GM21423 (cell line): Measurements from ENCODE around the gene PTPRA.

ENCODE experiments used
- ATAC-seq: cut with Tn5 transposase; IDR thresholded peaks from one replicate; pipeline ENCODE4 v1.9.1; 2021; ENCODE audit warnings: mild to moderate bottlenecking, moderate library complexity; ENCODE audit not compliant: unreplicated experiment

PTPRA gene

DNA sequence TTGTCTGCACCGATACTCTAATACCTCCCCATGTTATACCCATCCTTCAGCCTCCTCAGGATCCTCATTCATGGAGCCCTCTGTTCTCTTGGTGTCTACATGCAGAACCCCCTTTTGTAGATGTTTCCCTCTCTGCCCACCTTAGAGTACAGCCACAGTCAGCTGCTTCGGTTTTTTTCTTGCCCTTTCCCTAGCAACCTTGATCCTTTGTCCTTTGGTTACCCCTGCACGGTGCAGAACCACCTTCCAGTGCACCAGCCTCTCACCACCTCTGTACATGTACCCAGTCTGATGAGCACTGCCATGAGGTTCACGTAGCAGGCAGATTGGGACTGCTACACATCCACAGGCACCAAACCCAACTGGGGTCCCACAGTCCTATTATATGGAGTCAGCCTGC is 25.5 kb upstream of the PTPRA start:
- no peak for ATAC-seq

GRCh38 chr20:2849529-2849928 is 23.8 kb upstream of the PTPRA start:
- no peak for ATAC-seq

DNA sequence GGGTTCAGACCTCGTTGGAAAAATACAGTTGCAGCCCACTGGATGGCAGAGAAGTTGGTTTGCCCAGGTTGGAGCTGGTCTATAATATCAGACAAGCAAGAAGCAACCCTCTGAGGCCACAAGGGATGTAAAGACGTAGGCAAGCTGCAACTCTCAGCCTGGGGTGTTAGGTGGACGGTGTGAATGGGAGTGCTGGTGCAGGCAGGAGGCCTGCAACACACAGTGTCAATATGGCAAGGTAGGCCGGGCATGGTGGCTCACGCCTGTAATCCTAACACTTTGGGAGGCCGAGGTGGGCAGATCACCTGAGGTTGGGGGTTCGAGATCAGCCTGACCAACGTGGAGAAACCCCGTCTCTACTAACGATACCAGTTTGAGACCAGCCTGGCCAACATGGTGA is 22.2 kb upstream of the PTPRA start:
- ATAC-seq: no peak

DNA sequence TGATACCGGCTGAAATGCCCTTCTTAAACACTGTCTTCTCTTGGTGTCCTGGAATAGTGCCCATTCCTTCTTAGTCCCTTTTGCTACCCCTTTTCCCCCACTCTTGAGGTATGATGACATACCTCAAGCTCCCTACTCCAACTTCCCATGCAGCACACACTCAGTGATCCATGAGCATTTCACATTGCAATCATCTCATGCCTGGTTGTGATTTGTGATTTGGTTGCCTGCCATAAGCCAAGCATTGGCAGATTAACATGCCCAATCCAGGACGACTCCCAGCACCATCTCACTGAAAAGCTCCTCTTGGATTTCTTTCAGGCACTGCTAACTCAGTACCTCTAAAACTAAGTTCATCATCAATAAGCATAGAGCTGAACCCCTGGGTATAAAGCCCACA is 14.7 kb upstream of the PTPRA start:
- ATAC-seq: no peak

GRCh38 chr20:2859330-2860121 is 13.8 kb upstream of the PTPRA start:
- no peak for ATAC-seq

DNA sequence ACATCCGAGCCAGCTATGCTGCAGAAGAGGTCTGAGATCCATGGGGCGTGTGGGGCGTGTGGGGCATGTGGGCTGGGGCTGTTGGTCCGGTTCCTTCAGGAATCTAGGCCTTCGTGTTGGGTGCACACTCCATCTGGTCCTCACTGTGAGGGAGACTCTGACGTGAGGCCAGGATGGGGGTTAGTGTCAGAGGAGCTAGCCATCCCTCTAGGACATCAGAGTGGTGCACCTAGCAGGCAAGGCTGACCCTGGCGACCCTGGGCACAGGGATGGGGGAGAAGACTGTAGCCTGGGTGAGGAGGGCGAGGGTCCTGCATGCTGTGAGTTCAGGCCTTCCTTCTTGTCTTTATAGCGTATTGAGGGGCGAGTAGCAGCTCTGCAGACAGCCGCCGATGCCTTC is 8.7 kb upstream of the PTPRA start:
- ATAC-seq: no peak

GRCh38 chr20:2865101-2865500 is 8.2 kb upstream of the PTPRA start:
- no peak for ATAC-seq

DNA sequence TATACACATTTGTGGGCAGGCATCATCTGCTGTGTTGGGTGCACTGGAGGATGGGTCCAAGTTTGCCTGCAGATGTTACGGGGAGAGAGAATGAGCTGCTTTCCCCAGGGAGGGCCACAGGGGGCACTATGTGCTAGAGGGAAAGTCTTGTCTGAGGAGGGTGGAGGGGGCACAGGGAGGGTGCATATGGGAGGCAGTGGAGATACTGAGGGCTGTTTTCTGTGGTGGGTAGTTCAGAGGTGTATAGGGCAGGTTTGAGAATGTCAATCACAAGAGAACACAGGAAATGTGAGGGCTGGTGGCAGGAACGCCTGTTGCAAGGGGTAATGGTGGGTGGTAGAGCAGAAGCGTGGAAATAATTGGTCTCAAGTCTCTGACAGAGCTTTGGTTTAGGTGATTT is 7.7 kb upstream of the PTPRA start:
- ATAC-seq: no peak

- no peak for ATAC-seq
Observed at GRCh38 chr20:2866236-2866635, 7.0 kb upstream of the PTPRA start.

DNA sequence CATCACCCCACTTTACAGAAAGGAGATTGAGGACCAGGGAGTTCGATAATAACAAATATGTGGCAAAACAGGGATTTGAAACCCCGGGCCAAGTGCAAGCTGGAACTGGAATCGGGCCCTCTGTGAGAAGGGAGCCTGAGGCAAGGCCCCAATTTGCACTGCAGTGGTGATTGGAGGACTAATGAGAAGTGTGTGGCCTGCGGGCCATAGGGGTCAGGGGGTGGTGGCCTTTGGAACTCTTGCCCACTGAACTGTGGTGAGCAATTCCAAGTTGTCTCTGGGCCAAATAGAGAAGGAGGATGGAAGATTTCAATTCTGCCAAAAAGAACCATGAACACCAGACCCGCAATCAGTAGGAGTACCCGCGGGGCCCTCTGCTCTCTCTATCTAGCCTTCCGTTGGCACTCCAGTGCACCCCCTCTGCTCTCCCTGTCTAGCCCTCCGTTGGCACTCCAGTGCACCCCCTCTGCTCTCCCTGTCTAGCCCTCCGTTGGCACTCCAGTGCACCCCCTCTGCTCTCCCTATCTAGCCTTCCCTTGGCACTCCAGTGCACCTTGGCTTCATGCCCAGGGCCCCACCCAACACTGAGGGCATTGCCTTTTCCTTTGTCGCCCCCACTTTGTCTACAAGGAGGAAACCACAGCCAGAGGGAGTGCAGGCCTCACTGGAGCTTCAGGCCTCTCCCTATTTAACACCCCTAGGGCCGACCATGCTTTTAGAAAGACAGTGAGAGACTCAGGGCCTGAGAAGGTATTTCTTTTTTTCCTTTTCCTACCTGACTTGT is 6.0 kb upstream of the PTPRA start:
- no peak for ATAC-seq

DNA sequence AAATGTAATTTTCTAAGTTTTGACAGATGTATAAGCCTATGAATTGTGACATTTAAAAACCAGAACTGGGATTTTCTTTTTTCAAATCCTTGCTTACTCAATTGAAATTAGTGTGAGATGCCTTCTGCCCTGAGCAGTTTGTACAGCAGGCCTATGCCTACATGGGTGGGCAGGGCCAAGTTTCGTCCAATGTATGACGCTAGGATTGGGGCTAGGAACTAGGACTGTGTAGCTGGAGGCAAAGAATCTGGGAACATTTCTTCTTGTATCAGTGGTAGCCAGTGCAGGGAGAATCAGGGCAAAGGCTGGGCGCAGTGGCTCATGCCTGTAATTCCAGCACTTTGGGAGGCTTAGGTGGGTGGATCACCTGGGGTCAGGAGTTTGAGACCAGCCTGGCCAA is 3.9 kb upstream of the PTPRA start:
- no peak for ATAC-seq

- ATAC-seq: no peak
Observed at GRCh38 chr20:2871111-2871465, 2.2 kb upstream of the PTPRA start.

- no peak for ATAC-seq
Observed at GRCh38 chr20:2871661-2872458, 1.4 kb upstream of the PTPRA start.

GRCh38 chr20:2872459-2873009 is 747 bp upstream of the PTPRA start:
- peak; percentile 24 for ATAC-seq

DNA sequence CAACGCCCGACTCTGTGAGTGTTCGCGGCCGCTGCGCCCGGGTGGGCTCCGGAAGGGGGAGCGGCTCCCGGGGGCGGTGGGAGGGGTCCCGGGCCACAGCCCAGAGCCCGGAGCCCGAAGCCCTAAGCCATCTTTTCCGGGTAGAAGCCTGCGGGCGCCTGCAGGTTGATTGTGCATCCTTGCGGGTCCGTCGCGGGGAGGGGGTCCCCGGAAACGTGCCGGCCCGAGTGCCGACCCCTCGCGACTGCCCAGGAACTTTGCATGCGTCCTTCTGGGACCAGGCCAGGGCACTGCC is 413 bp downstream of the PTPRA start:
- peak; percentile 37 for ATAC-seq

- no peak for ATAC-seq
Observed at GRCh38 chr20:2874456-2874855, 1.2 kb downstream of the PTPRA start.

DNA sequence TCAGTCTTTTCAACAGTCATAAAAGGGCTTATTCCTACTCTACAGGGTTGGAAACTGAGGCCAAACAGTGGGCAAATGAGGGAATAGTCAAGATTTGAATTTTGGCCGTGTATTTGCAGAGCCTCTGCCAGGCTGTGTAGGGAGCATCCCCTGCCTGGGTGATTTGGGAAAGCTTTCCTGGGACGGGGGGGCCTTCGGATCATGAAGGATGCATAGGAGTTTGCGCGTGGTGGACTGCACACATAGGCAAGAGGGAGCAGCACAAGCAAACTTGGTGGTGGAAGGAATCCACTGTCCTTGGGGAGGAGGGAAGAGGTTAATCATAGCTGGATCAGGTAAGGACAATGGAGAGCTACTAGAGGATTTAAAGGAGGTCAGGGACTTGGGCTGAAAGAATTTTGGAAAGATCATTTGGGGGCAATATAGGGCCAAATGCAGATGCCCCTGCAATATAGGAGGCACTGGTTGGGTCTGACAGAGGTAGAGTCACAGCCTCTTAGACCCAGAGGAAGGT is 2.5 kb downstream of the PTPRA start:
- ATAC-seq: no peak

- ATAC-seq: no peak
Observed at GRCh38 chr20:2878515-2878914, 5.2 kb downstream of the PTPRA start.

DNA sequence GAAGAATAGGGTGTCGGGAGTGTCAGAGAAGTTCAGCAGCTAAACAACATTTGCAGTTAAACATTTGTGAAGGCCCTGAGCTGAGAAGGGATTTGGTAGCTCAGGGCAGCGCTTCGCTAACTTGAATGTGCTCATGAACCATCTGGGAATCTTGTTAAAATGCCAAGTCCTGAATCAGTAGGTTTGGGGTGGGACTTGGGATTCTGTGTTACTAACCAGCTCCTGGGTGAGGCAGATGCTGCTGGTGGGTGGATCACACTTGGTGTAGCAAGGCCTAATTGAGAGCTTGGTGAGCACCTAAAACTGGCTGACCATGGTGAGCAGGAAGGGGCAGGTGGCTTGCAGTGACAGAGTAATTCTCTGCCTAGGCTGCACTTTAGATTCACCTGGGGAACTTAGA is 5.9 kb downstream of the PTPRA start:
- no peak for ATAC-seq

GRCh38 chr20:2880650-2881049 is 7.4 kb downstream of the PTPRA start:
- ATAC-seq: no peak
